Activated T-helper 2 cell treated with anti-CD3 and anti-CD28 coated beads, Interferon-gamma antibody, Interleukin-2, Interleukin-4, amounts not matched to agents 10 μg/mL and 5 μg/mL and 100 μg/mL, durations not matched to agents 14 hours and 24 hours and 36 hours (primary cell): ENCODE results near the gene EGR4. TPM values are rescaled to one million over a fixed set of nuclear protein-coding genes. Genes with fewer than 3 reads are reported as not detected.

Experiments
- DNase-seq: peaks from one replicate; pipeline ENCODE4 v3.0.0; 2021; ENCODE audit warnings: low spot score
- H3K27ac Mint-ChIP-seq: one replicate; pipeline ENCODE4 v1.8.0; 2021; ENCODE audit warnings: mixed read lengths
- H3K27me3 Mint-ChIP-seq: one replicate; pipeline ENCODE4 v1.8.0; 2021; ENCODE audit warnings: low read depth, mixed read lengths
- H3K36me3 Mint-ChIP-seq: one replicate; pipeline ENCODE4 v1.8.0; 2021; ENCODE audit warnings: low read depth, mixed read lengths
- H3K4me1 Mint-ChIP-seq: one replicate; pipeline ENCODE4 v1.8.0; 2021; ENCODE audit warnings: low read depth, mixed read lengths
- H3K4me3 Mint-ChIP-seq: one replicate; pipeline ENCODE4 v1.8.0; 2021; ENCODE audit warnings: low read depth, mild to moderate bottlenecking, moderate library complexity, mixed read lengths
- H3K9me3 Mint-ChIP-seq: one replicate; pipeline ENCODE4 v1.8.0; 2021; ENCODE audit warnings: mixed read lengths
- intact Hi-C: fragments of 100-400 bp; cut with micrococcal nuclease; formaldehyde crosslinking; loops from one replicate; pipeline ENCODE4 v1.15.1; 2023
- total RNA-seq: library from RNA; stranded (reverse); gene quantifications from 2 replicates; pipeline ENCODE4 v1.2.3, GENCODE V29; 2022

The EGR4 gene
- total RNA-seq = 0.46 and 0.53 TPM in 2 replicates

DNA sequence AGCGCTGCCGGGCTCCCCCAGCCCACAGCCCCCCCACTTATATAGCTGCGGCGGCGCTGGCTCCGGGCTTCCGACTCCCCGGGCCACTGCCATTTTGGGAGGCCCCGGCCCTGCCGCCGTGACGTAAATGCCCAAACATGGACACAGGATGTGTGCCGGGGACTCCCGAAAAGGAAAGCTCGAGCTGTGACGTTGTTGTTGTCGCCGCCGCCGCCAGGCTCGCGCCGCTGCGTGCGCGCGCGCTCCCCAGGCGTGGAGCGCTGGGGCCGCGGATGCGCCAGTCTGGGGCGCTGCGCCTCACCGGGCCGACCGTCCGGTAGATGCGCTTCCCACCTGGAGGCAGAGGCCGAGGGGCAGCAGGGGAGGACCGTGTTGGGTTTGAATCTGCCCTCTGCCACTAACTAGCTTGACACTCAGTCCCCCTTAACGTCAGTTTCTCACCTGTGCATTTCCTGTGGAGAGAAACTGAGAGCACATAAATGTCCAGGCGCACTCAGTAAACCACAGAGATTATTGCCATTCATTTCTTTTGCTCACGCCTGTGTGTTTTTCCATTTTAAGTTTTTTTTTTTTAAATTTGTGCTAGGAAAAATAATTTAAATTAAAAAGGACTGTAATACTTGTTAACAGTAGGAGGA, at the start of gene EGR4:
Gene EGR4 (minus strand): TSS at position 15 of the 638 bp plus-strand sequence. CDS start 231 bp downstream, outside the sequence.
- peak within 1 kb of the TSS; percentile 69 for H3K4me3 Mint-ChIP-seq
- H3K27me3 Mint-ChIP-seq = peaks cover 67% of the 10 kb centered on the region

DNA sequence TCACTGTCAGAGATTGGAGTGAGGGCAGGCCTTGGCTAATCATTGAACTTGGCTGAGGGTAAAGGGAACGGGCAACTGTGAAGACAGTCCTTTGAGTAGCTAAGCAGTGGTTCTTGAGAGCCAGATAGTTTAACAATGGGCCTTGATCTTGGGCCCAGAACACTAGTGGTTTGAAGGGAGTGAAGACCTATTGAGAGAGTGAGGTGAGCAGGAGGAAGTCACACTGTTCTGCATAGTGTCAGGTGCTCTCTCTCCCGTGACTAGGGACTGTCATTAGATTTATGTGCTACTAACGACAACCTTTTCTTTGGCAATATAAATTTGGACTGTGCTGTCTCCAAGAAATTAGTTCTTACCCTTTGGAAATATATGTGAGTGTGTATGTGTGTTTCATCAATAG, 47.7 kb upstream of the EGR4 start:
- Mint-ChIP-seq H3K27me3 (peaks cover 2% of the 10 kb centered on the region), H3K4me3 (no peak overlapping the region), H3K36me3 (no peaks in the 10 kb centered on the region), H3K9me3 (no peaks in the 10 kb centered on the region), H3K27ac (no peak overlapping the region), H3K4me1 (peaks cover 3% of the 10 kb centered on the region)
- intact Hi-C loops = no loop called here
- no peak for DNase-seq

More for the DNA sequence above, at the start of gene EGR4:
- no peaks in the 10 kb centered on the region for H3K36me3 Mint-ChIP-seq
- peaks cover 5% of the 10 kb centered on the region for H3K4me1 Mint-ChIP-seq
- DNase-seq = peak; percentile 87
- intact Hi-C loops = loop anchor here (1.0 to 10.0 kb wide), 4 partner anchors 59 to 369 kb away; partner anchors contain the start of genes ALMS1, CCT7 and SMYD5
- no peak within 1 kb of the TSS for H3K27ac Mint-ChIP-seq
- H3K9me3 Mint-ChIP-seq = no peaks in the 10 kb centered on the region

DNA sequence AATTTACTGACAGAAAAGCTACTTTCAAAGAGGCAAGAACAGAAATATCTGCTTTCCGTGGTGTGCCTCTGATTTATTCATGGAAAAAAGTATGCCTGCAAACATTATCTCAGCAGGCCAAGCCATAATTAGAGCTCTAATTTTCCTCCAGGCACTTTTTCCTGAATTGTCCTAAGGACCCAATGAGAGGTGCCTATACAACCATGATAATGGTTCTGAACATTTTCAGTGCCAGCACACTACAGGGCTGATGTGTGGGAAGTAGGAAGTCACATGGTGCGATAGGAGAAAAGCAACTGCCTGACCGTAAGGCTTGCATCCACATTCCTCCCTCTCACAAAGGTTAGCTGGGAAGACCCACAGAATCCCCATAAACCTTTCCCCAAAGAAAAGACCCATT, 45.9 kb upstream of the EGR4 start:
- DNase-seq = no peak
- Mint-ChIP-seq H3K27ac (no peak overlapping the region), H3K36me3 (no peaks in the 10 kb centered on the region), H3K9me3 (no peaks in the 10 kb centered on the region), H3K27me3 (peaks cover 2% of the 10 kb centered on the region), H3K4me1 (peaks cover 3% of the 10 kb centered on the region), H3K4me3 (no peak overlapping the region)
- intact Hi-C loops = no loop called here

DNA sequence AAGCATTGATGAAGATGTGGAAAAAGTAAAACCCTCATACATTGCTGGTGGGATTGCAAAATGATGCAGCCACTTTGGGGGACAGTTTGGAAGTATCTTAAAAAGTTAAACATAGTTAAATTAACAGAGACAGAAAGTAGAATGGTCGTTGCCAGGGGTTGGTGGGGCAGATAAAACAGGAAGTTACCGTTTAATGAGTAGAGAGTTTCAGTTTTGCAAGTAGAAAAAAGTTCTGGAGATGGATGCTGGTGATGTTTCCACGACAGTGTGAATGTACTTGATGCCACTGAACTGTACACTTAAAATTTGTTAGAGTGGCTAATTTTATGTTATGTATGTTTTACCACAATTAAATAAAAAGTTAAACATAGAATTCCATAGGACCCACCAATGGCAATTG, 44.5 kb upstream of the EGR4 start:
- Mint-ChIP-seq H3K4me3 (no peak overlapping the region), H3K9me3 (no peaks in the 10 kb centered on the region), H3K27me3 (peaks cover 8% of the 10 kb centered on the region), H3K27ac (no peak overlapping the region), H3K36me3 (no peaks in the 10 kb centered on the region), H3K4me1 (peaks cover 3% of the 10 kb centered on the region)
- intact Hi-C loops = no loop called here
- no peak for DNase-seq

DNA sequence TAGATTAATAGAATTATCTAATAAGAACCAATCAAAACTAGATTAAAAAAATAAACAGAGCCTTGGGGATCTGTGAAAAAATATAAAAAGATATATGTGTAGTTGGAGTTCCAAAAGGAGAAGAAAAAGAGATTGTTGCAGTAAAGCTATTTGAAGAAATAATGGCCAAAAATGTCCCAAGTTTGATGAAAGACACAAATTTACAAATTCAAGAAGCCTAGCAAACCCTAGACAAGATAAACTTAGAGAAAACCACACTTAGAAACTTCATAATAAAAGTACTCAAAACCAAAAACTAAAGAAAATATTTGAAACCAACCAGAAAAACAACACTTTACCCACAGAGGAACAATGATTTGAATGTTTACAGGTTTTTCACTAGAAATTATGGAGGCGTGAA, 41.3 kb upstream of the EGR4 start:
- Mint-ChIP-seq H3K9me3 (no peaks in the 10 kb centered on the region), H3K27me3 (peaks cover 14% of the 10 kb centered on the region), H3K27ac (no peak overlapping the region), H3K4me1 (peaks cover 3% of the 10 kb centered on the region), H3K4me3 (no peak overlapping the region), H3K36me3 (no peaks in the 10 kb centered on the region)
- DNase-seq = no peak
- intact Hi-C loops = no loop called here

DNA sequence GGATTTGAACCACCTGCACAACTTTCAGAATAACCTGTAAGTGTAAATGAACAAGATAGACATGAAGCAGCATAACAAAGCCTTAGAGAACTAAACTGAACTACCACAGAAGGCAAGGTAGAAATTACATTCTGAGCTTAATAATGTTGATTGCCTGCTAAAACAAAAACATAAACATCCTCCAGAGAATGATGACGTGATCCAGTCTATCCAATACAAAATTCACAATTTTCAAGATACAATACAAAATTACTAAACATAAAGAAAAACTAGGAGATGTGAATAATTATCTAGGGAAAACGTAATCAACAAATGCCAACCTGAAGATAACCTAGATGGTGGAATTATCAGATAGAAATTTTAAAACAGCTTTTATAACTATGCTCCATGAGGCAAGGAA, 40.7 kb upstream of the EGR4 start:
- H3K36me3 Mint-ChIP-seq = no peaks in the 10 kb centered on the region
- H3K27ac Mint-ChIP-seq = no peak overlapping the region
- intact Hi-C loops = no loop called here
- peaks cover 15% of the 10 kb centered on the region for H3K27me3 Mint-ChIP-seq
- DNase-seq = no peak
- no peak overlapping the region for H3K4me3 Mint-ChIP-seq
- peaks cover 3% of the 10 kb centered on the region for H3K4me1 Mint-ChIP-seq
- no peaks in the 10 kb centered on the region for H3K9me3 Mint-ChIP-seq

DNA sequence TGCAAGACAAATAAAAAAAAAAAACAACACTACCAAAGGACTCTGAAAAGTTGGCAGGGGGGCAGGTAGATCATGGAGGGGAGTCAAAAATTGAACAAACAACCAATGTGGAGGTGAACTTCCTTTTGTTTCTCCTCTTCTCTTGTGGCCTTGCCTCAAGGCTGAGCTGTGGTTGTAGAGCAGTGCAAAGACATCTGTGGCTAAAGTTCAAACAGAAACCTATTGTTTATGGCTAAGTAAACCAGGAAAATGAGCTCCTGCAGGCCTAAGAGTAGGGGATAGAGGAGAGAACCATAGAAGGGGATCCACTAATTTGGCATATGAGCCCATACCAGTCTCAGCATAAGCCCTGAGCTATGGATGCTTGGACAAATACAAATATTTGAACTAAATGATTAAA, 40.2 kb upstream of the EGR4 start:
- H3K4me3 Mint-ChIP-seq = no peak overlapping the region
- no peaks in the 10 kb centered on the region for H3K9me3 Mint-ChIP-seq
- intact Hi-C loops = no loop called here
- peaks cover 16% of the 10 kb centered on the region for H3K27me3 Mint-ChIP-seq
- peaks cover 3% of the 10 kb centered on the region for H3K4me1 Mint-ChIP-seq
- no peaks in the 10 kb centered on the region for H3K36me3 Mint-ChIP-seq
- DNase-seq = no peak
- H3K27ac Mint-ChIP-seq = no peak overlapping the region

DNA sequence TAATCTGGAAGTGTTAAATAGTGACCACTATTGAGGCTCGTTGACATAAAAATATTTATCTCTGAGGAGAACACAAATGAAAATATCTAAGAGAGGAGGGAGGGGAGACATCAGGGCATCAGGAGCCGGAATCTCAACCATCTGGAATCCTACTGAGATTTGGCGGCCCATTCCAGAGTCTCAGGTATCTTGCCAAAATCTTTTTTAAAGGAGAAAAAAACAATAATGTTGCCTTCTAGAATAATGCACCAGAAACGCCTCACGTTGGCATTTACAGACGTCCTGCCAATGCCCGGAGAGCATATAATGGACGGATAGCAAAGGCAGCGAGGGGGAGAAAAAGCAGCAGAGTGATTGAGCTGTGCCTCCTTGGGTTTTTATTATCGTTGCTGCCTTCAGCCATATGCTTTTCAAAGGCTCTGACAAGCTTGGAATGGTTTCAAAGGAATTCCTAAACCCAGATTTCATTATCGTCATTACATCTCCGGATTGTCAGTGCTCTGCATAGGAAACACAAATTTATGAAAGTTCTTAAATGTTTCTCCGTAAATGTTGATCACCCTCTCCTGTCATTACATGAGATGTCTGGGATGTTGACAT, 30.9 kb upstream of the EGR4 start:
- DNase-seq = no peak
- Mint-ChIP-seq H3K4me1 (no peaks in the 10 kb centered on the region), H3K4me3 (no peak overlapping the region), H3K9me3 (no peaks in the 10 kb centered on the region), H3K27me3 (peaks cover 13% of the 10 kb centered on the region), H3K36me3 (no peaks in the 10 kb centered on the region), H3K27ac (no peak overlapping the region)
- intact Hi-C loops = no loop called here

DNA sequence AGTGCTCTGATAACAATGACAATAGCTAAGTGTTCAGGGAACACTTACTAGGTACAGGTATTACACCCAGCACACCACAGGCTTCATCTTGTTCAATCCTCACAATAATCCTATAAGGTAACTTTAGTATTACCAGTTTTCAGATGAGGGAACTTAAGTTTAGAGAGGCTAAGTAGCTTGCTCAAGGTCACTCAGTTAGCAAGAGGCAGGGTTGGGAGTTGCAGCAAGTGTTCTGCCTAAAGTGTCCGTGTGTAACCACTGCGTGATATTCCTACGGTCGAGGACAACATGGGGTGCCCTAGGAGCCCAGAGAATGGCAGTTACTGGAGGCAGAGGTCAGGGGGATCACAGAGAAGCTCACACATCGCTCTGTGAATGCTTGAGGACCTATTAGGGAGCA, 30.2 kb upstream of the EGR4 start:
- no peak for DNase-seq
- Mint-ChIP-seq H3K9me3 (no peaks in the 10 kb centered on the region), H3K4me1 (no peaks in the 10 kb centered on the region), H3K4me3 (no peak overlapping the region), H3K27ac (no peak overlapping the region), H3K36me3 (no peaks in the 10 kb centered on the region), H3K27me3 (peaks cover 11% of the 10 kb centered on the region)
- intact Hi-C loops = no loop called here

DNA sequence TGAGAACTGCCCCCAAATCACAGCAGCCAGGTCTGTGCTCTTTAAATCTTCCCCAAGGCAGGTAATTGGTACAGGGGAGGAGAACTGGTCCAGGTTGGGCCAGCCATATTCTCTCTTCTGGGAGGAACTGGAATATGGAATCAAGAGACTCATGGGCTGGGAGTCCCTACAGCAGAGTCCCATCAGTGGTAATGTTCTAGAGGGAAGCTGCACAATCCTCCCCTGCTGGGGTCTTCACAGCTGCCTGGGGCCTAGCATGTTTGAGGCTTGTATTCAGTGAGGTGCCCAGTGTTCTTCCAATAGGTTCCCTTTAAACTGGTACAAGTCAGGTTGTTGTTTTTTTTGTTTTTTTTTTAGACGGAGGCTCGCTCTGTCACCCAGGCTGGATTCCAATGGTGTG, 21.1 kb upstream of the EGR4 start:
- Mint-ChIP-seq H3K9me3 (no peaks in the 10 kb centered on the region), H3K27ac (no peak overlapping the region), H3K4me1 (no peaks in the 10 kb centered on the region), H3K36me3 (no peaks in the 10 kb centered on the region), H3K4me3 (no peak overlapping the region), H3K27me3 (peaks cover 5% of the 10 kb centered on the region)
- intact Hi-C loops = no loop called here
- DNase-seq = no peak

DNA sequence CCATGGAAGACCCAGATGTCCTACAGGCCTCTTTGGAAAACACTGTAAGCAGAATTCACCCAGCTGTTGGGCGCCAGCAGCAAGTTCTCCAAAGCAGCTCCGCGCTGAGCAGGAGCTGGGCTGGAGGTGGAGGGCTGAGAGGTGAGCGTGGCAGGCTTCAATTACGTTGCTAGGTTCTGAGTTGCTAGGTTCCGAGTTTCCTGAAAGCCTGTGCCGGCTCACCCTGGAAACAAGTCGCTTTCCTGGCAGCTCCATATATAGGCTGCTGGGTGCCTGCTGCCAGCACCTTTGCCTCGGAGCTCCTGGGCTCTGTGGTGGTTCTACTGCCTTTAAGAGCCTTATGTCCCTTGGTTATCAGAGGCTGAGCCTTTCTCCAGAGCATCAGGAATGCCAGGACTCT, 14.4 kb upstream of the EGR4 start:
- Mint-ChIP-seq H3K36me3 (no peaks in the 10 kb centered on the region), H3K9me3 (no peaks in the 10 kb centered on the region), H3K4me3 (no peak overlapping the region), H3K27me3 (peaks cover 22% of the 10 kb centered on the region), H3K4me1 (no peaks in the 10 kb centered on the region), H3K27ac (no peak overlapping the region)
- DNase-seq = no peak
- intact Hi-C loops = no loop called here

DNA sequence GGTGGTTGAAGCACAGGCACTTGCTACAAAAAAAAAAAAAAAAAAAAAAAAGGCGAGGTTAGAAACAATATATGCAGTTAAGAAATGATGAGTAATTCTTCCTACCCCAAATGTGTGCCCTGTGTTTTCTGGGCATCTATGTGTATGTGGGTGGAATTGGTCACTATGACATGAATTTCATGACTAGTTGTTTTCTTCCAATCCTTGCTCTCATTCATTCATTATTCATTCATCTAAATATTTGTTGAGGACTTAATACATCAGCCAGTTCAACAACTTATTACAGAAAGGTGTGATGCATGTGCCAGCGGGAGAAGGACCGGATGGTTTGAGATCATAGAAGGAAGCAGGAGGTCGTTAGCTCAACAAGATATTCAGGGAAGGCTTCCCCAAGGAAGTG, 8.3 kb upstream of the EGR4 start:
- peaks cover 42% of the 10 kb centered on the region for H3K27me3 Mint-ChIP-seq

DNA sequence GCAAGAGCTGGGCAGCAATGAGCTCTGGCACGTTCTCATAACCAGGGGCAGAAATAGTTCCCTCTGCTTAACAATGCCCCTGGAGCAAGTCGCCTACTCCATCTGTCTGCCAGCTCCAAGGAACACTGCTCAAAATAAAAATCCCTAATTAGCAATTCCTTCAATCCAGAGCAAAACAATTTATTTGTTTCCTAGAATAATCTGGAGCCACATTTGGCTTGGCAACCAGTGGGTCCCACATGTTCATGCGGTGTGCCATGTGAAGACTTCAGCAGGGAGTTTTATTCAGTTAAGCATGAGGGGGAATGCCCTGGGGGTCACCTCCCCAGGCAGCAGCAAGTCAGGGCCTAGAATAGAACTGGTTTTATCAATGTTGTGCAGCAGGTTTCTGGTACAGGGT, 7.6 kb upstream of the EGR4 start:
- Mint-ChIP-seq H3K27ac (no peak overlapping the region), H3K4me3 (no peak overlapping the region), H3K4me1 (no peaks in the 10 kb centered on the region), H3K9me3 (no peaks in the 10 kb centered on the region), H3K36me3 (no peaks in the 10 kb centered on the region), H3K27me3 (peaks cover 47% of the 10 kb centered on the region)
- intact Hi-C loops = no loop called here
- no peak for DNase-seq

More for the DNA sequence above, 8.3 kb upstream of the EGR4 start:
- no peak for DNase-seq
- H3K4me1 Mint-ChIP-seq = no peaks in the 10 kb centered on the region
- no peak overlapping the region for H3K27ac Mint-ChIP-seq
- intact Hi-C loops = no loop called here
- H3K36me3 Mint-ChIP-seq = no peaks in the 10 kb centered on the region
- H3K4me3 Mint-ChIP-seq = no peak overlapping the region
- no peaks in the 10 kb centered on the region for H3K9me3 Mint-ChIP-seq
